H1 (cell line): ENCODE data around the gene INHBC. TPM values are rescaled to one million over a fixed set of nuclear protein-coding genes. Genes with fewer than 3 reads are reported as not detected.

Experiments used
- CTCF ChIA-PET: fragments of 300-600 bp; sonication (Branson Sonifier 250); formaldehyde crosslinking; loops from one replicate; lab custom pipeline; 2021; ENCODE audit not compliant: partially characterized antibody; lab: Charles Lee
- POLR2A ChIA-PET: fragments of 300-600 bp; sonication (Branson Sonifier 250); formaldehyde crosslinking; loops from one replicate; lab custom pipeline; 2021; ENCODE audit warnings: inconsistent platforms; ENCODE audit not compliant: partially characterized antibody; lab: Charles Lee
- DNase-seq, 2 experiments: peaks; one replicate each; pipeline versions ENCODE4 v3.0.0 to v3.0.0-alpha.2; 2010 to 2022; ENCODE audit warnings: low spot score in 2 of 2, low read depth in 1 of 2, mixed read lengths in 1 of 2
- FAIRE-seq: peaks from 2 replicates; lab custom pipeline; 2011; peaks lifted over from hg19 to GRCh38; lab: Jason Lieb, UNC
- H2AFZ ChIP-seq: 2 replicates; pipeline ENCODE4 v1.8.1; 2012; ENCODE audit warnings: low read length, inconsistent platforms
- H2AK5ac ChIP-seq: 2 replicates; pipeline ENCODE4 v1.6.1; 2013; ENCODE audit warnings: low read depth, low read length
- H2BK120ac ChIP-seq: replicated peaks from 2 replicates; pipeline ENCODE3; 2013; ENCODE audit warnings: low read depth, low read length, inconsistent platforms
- H2BK12ac ChIP-seq: 2 replicates; pipeline ENCODE4 v1.6.1; 2013; ENCODE audit warnings: low read depth, low read length
- H2BK15ac ChIP-seq: 2 replicates; pipeline ENCODE4 v1.6.1; 2013; ENCODE audit warnings: low read length
- H2BK20ac ChIP-seq: 2 replicates; pipeline ENCODE4 v1.6.1; 2013; ENCODE audit warnings: low read length
- H2BK5ac ChIP-seq: 2 replicates; pipeline ENCODE4 v1.6.1; 2013; ENCODE audit warnings: low read depth, low read length
- H3K14ac ChIP-seq: 2 replicates; pipeline ENCODE4 v1.6.1; 2013; ENCODE audit warnings: inconsistent platforms; ENCODE audit not compliant: insufficient read length
- H3K18ac ChIP-seq: 2 replicates; pipeline ENCODE4 v1.6.1; 2013; ENCODE audit warnings: low read length; ENCODE audit errors: extremely low read depth
- H3K23ac ChIP-seq: 2 replicates; pipeline ENCODE4 v1.6.1; 2013; ENCODE audit warnings: inconsistent platforms; ENCODE audit not compliant: insufficient read length
- H3K23me2 ChIP-seq: 2 replicates; pipeline ENCODE4 v1.6.1; 2013; ENCODE audit warnings: low read depth, low read length
- H3K27ac ChIP-seq: 2 replicates; pipeline ENCODE4 v1.6.1; 2011; ENCODE audit warnings: low read depth, low read length, inconsistent platforms
- H3K27me3 ChIP-seq, 4 experiments: replicated peaks in 1 of 4; 1 replicate in 1 of 4; 2 replicates in 3 of 4; pipeline versions ENCODE4 v1.6.1 to v1.8.1; 2011 to 2013; ENCODE audit warnings: low read length in 3 of 4, mild to moderate bottlenecking in 3 of 4, inconsistent platforms in 2 of 4, mixed read lengths in 2 of 4, moderate library complexity in 1 of 4; ENCODE audit not compliant: control insufficient read depth in 3 of 4, insufficient read depth in 3 of 4; ENCODE audit errors: extremely low read depth in 1 of 4
- H3K36me3 ChIP-seq, 4 experiments: 2 replicates each; pipeline versions ENCODE4 v1.6.1 to v1.8.1; 2011 to 2013; ENCODE audit warnings: mild to moderate bottlenecking in 4 of 4, low read length in 3 of 4, moderate library complexity in 2 of 4, control low read depth in 1 of 4, inconsistent platforms in 1 of 4; ENCODE audit not compliant: insufficient read depth in 4 of 4, control insufficient read depth in 2 of 4
- H3K4ac ChIP-seq: replicated peaks from 2 replicates; pipeline ENCODE3; 2013; ENCODE audit warnings: low read length, low read depth, mixed read lengths, inconsistent platforms; ENCODE audit not compliant: insufficient read length
- H3K4me1 ChIP-seq, 4 experiments: replicated peaks in 1 of 4; 1 replicate in 1 of 4; 2 replicates in 3 of 4; pipeline versions ENCODE4 v1.6.1 to v1.8.1; 2011 to 2013; ENCODE audit warnings: low read length in 3 of 4, inconsistent platforms in 2 of 4, mixed read lengths in 1 of 4; ENCODE audit not compliant: insufficient read depth in 4 of 4, control insufficient read depth in 3 of 4
- H3K4me2 ChIP-seq, 2 experiments: 2 replicates each; pipeline versions ENCODE4 v1.6.1 to v1.8.1; 2011 to 2013; ENCODE audit warnings: low read depth in 2 of 2, low read length in 2 of 2, control low read depth in 1 of 2, inconsistent platforms in 1 of 2, mild to moderate bottlenecking in 1 of 2; ENCODE audit not compliant: insufficient read depth in 1 of 2
- H3K4me3 ChIP-seq, 4 experiments: fragments of 200-600, 300-600 bp in 1 of 4; sonication (generic), shearing (Covaris generic), sonication (Bioruptor Twin) in 1 of 4; 2 replicates each; pipeline versions ENCODE4 v1.5.1 to v1.8.1; 2011 to 2016; ENCODE audit warnings: low read length in 4 of 4, low read depth in 3 of 4, control low read depth in 2 of 4, inconsistent platforms in 2 of 4, mild to moderate bottlenecking in 2 of 4, mixed read lengths in 1 of 4, moderate library complexity in 1 of 4; ENCODE audit not compliant: insufficient read depth in 2 of 4; ENCODE audit errors: extremely low read depth in 1 of 4
- H3K56ac ChIP-seq: replicated peaks from 2 replicates; pipeline ENCODE3; 2013; ENCODE audit warnings: low read depth, mild to moderate bottlenecking, mixed read lengths, low read length, inconsistent platforms; ENCODE audit not compliant: insufficient read length
- H3K79me1 ChIP-seq: 2 replicates; pipeline ENCODE4 v1.6.1; 2013; ENCODE audit warnings: low read depth, low read length, control low read depth
- H3K79me2 ChIP-seq, 2 experiments: 2 replicates each; pipeline versions ENCODE4 v1.6.1 to v1.8.1; 2012 to 2013; ENCODE audit warnings: low read length in 2 of 2, mild to moderate bottlenecking in 2 of 2, inconsistent platforms in 1 of 2; ENCODE audit not compliant: insufficient read depth in 2 of 2, control insufficient read depth in 1 of 2
- H3K9ac ChIP-seq, 4 experiments: replicated peaks in 1 of 4; 1 replicate in 1 of 4; 2 replicates in 3 of 4; pipeline versions ENCODE4 v1.6.1 to v1.8.1; 2011 to 2013; ENCODE audit warnings: low read depth in 3 of 4, low read length in 3 of 4, control low read depth in 2 of 4, mild to moderate bottlenecking in 2 of 4, moderate library complexity in 2 of 4, inconsistent platforms in 1 of 4; ENCODE audit errors: extremely low read depth in 1 of 4
- H3K9me3 ChIP-seq, 2 experiments: 2 replicates each; pipeline versions ENCODE4 v1.6.1 to v1.8.1; 2012 to 2013; ENCODE audit warnings: mild to moderate bottlenecking in 2 of 2, moderate library complexity in 2 of 2, control low read depth in 1 of 2, inconsistent platforms in 1 of 2, low read depth in 1 of 2, low read length in 1 of 2, mixed read lengths in 1 of 2; ENCODE audit not compliant: insufficient read depth in 2 of 2
- H4K20me1 ChIP-seq, 2 experiments: replicated peaks in 1 of 2; 2 replicates each; pipeline versions ENCODE3 to v1.8.1; 2011 to 2013; ENCODE audit warnings: inconsistent platforms in 2 of 2, low read length in 2 of 2, mild to moderate bottlenecking in 1 of 2; ENCODE audit not compliant: insufficient read depth in 2 of 2, control insufficient read depth in 1 of 2
- H4K5ac ChIP-seq: 2 replicates; pipeline ENCODE4 v1.6.1; 2013; ENCODE audit warnings: low read length, low read depth, mixed read lengths, inconsistent platforms; ENCODE audit not compliant: insufficient read length
- H4K8ac ChIP-seq: 2 replicates; pipeline ENCODE4 v1.8.0; 2013; ENCODE audit warnings: mild to moderate bottlenecking, moderate library complexity, low read length, inconsistent platforms; ENCODE audit not compliant: insufficient read depth; ENCODE audit errors: extremely low read depth
- H4K91ac ChIP-seq: replicated peaks from 2 replicates; pipeline ENCODE3; 2013; ENCODE audit warnings: low read length, mixed read lengths, inconsistent platforms; ENCODE audit not compliant: insufficient read length
- CHD1 ChIP-seq: IDR thresholded peaks from 2 replicates; pipeline ENCODE4 v1.6.1; 2012; ENCODE audit warnings: low read depth, low read length, improper control_type of control experiment
- WGBS, 2 experiments: shearing (Covaris generic) in 1 of 2; methylation state at CpG; one replicate each; pipeline versions ENCODE4 v1.1.6 to v1.1.7; 2013 to 2015; ENCODE audit warnings: low lambda C conversion rate in 2 of 2, mixed read lengths in 2 of 2, inconsistent platforms in 1 of 2, low coverage in 1 of 2, missing lambda C conversion rate in 1 of 2; ENCODE audit not compliant: insufficient replicate concordance in 2 of 2, insufficient coverage in 1 of 2, insufficient read length in 1 of 2; ENCODE audit errors: extremely low coverage in 1 of 2, missing lambda C conversion rate in 1 of 2; 5-methylcytosine and 5-hydroxymethylcytosine counted together
- polyA plus RNA-seq, 7 experiments: library from polyadenylated mRNA; depleted of rRNA in 3 of 7; stranded (reverse) in 5 of 7; unstranded in 2 of 7; fragments of >200 nt in 5 of 7; fragments of 200-250 nt in 2 of 7; gene quantifications; 1 replicate in 5 of 7; 2 replicates in 1 of 7; 4 replicates in 1 of 7; pipeline versions ENCODE4 v1.2.1 to v1.2.3, GENCODE V29; 2011 to 2013; ENCODE audit warnings: missing spikeins in 2 of 7, mixed read lengths in 2 of 7
- total RNA-seq: library from RNA; stranded (reverse); fragmentation: NEBNext Ultra II Directional; extraction: Animal tissue kit (Norgen Biotek cat#: 25700); gene quantifications from 2 replicates; pipeline ENCODE4 v1.2.1, GENCODE V29; 2021
- TF ChIP-seq, protein P1 (sequence below), 3 experiments: IDR thresholded peaks; 1 replicate in 2 of 3; 2 replicates in 1 of 3; pipeline versions ENCODE4 v1.5.1 to v1.6.1; 2011; ENCODE audit warnings: low read length in 3 of 3, mild to moderate bottlenecking in 3 of 3, inconsistent platforms in 2 of 3, low read depth in 1 of 3, moderate library complexity in 1 of 3; ENCODE audit not compliant: insufficient read depth in 1 of 3; ENCODE audit errors: control extremely low read depth in 1 of 3

The INHBC gene
- total and polyA plus RNA-seq, 2 of the 8 experiments (the other 6 are each of a cell fraction or from before 2014, with no cell fraction given) = 0.15 TPM; not detected in 1

DNA sequence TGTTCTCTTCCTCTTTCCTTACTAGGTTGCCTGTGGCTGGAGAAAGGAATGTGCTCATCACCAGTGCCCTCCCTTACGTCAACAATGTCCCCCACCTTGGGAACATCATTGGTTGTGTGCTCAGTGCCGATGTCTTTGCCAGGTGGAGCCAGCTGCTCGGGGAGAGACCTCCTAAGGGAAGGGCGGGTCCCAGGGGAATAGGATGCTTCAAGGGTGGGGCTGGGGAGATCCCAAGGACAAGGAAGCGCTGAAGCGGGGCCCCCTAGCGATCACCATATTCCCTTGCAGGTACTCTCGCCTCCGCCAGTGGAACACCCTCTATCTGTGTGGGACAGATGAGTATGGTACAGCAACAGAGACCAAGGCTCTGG, 63.5 kb downstream of the INHBC start:
- H2AK5ac ChIP-seq = no peak overlapping the region
- 85% methylated on average over 9 of the region's 9 CpGs; no CpG with 5 or more reads in 1 of the 2 experiments for whole genome bisulfite sequencing, 2 experiments
- ChIA-PET CTCF (interaction anchor here (1.1 to 2.5 kb wide), 4 partner anchors 10 to 21 kb away, joined by 3 to 9 read pairs (median 4); partner anchors contain the start of gene MARS1), POLR2A (interaction anchor here (1.0 to 1.5 kb wide), 2 partner anchors 48 to 76 kb away, joined by 3 read pairs; no protein-coding TSS in a partner anchor)
- no peaks in the 10 kb centered on the region; a peak in 1 of 4 replicates for H3K9me3 ChIP-seq
- DNase-seq (peak in 1 of 2 experiments; percentile 56), FAIRE-seq (no peak)
- no peak overlapping the region for H3K18ac ChIP-seq
- peaks cover 0 to 3% of the 10 kb centered on the region in 2 experiments; a peak in 1 of 4 replicates for H3K79me2 ChIP-seq
- peaks cover 5% of the 10 kb centered on the region; the same call in 1 of the 2 replicates for H3K79me1 ChIP-seq
- TF ChIP-seq, protein P1, sequence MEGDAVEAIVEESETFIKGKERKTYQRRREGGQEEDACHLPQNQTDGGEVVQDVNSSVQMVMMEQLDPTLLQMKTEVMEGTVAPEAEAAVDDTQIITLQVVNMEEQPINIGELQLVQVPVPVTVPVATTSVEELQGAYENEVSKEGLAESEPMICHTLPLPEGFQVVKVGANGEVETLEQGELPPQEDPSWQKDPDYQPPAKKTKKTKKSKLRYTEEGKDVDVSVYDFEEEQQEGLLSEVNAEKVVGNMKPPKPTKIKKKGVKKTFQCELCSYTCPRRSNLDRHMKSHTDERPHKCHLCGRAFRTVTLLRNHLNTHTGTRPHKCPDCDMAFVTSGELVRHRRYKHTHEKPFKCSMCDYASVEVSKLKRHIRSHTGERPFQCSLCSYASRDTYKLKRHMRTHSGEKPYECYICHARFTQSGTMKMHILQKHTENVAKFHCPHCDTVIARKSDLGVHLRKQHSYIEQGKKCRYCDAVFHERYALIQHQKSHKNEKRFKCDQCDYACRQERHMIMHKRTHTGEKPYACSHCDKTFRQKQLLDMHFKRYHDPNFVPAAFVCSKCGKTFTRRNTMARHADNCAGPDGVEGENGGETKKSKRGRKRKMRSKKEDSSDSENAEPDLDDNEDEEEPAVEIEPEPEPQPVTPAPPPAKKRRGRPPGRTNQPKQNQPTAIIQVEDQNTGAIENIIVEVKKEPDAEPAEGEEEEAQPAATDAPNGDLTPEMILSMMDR (IDR thresholded peaks at IDR 0.05; ENCODE audit: control extremely low read depth in 1 of 3, insufficient read depth in 1 of 3, low read depth in 1 of 3, low read length in 3 of 3) = peak; percentile 23 to 27 (median 26); a peak in 3 of 4 replicates
- TF ChIP-seq CHD1 = no peak
- no peaks in the 10 kb centered on the region for H3K4me1 ChIP-seq
- no peak overlapping the region for H3K4me3 ChIP-seq
- H4K8ac ChIP-seq = no peak overlapping the region
- no peak overlapping the region for H4K5ac ChIP-seq
- no peak overlapping the region; a peak in 1 of 7 replicates for H3K9ac ChIP-seq
- no peak overlapping the region; the same call in 1 of the 2 replicates for H2BK5ac ChIP-seq
- no peak overlapping the region for H2BK12ac ChIP-seq
- no peak overlapping the region for H2BK20ac ChIP-seq
- no peak overlapping the region for H3K4ac ChIP-seq
- no peak overlapping the region for H3K14ac ChIP-seq
- H4K20me1 ChIP-seq = peaks cover 0 to 2% of the 10 kb centered on the region in 2 experiments
- no peak overlapping the region for H2BK120ac ChIP-seq
- H4K91ac ChIP-seq = no peak overlapping the region
- no peak overlapping the region for H3K27ac ChIP-seq
- H3K23me2 ChIP-seq = no peaks in the 10 kb centered on the region
- no peak overlapping the region for H2AFZ ChIP-seq
- no peak overlapping the region for H3K4me2 ChIP-seq
- no peak overlapping the region for H3K56ac ChIP-seq
- H2BK15ac ChIP-seq = no peak overlapping the region
- no peaks in the 10 kb centered on the region for H3K27me3 ChIP-seq
- H3K23ac ChIP-seq = no peak overlapping the region
- H3K36me3 ChIP-seq = peaks cover 28 to 82% (median 58%) of the 10 kb centered on the region in 4 experiments
